ENCODE results near the gene XPO6. TPM values are rescaled to one million over a fixed set of nuclear protein-coding genes. Genes with fewer than 3 reads are reported as not detected.

Gene XPO6
- total RNA-seq, 1 donor from 2014 or later, result 128 TPM

DNA sequence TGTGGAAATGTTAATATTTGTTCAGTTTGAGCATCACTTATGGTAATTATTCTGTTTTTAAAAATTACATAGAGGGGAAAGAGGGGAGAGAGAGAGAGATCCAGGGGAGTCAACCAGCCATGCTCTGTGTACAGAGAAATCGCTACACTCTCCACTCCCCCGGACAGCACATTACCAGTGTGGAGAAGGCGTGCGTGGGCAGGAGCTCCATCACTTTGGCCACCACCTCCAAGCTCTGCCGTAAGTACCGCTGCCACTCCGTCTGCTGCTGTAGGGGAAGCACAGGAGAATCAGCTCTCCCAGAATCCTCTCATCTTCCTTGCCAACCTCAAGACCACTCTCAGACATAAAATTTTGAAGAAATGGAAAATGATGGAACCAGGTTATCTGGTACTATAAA is 78.1 kb downstream of the XPO6 start:
- peaks cover 63% of the 10 kb centered on the region for H3K36me3 Mint-ChIP-seq (ENCODE audit: unreplicated experiment)
- TF ChIP-seq, protein P1, sequence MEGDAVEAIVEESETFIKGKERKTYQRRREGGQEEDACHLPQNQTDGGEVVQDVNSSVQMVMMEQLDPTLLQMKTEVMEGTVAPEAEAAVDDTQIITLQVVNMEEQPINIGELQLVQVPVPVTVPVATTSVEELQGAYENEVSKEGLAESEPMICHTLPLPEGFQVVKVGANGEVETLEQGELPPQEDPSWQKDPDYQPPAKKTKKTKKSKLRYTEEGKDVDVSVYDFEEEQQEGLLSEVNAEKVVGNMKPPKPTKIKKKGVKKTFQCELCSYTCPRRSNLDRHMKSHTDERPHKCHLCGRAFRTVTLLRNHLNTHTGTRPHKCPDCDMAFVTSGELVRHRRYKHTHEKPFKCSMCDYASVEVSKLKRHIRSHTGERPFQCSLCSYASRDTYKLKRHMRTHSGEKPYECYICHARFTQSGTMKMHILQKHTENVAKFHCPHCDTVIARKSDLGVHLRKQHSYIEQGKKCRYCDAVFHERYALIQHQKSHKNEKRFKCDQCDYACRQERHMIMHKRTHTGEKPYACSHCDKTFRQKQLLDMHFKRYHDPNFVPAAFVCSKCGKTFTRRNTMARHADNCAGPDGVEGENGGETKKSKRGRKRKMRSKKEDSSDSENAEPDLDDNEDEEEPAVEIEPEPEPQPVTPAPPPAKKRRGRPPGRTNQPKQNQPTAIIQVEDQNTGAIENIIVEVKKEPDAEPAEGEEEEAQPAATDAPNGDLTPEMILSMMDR (IDR thresholded peaks at IDR 0.05), result no peak
- no peak for DNase-seq (ENCODE audit: extremely low spot score, unreplicated experiment)
- no peaks in the 10 kb centered on the region for H3K4me1 Mint-ChIP-seq (ENCODE audit: unreplicated experiment)
- H3K27me3 Mint-ChIP-seq (ENCODE audit: unreplicated experiment), result no peaks in the 10 kb centered on the region
- H3K4me3 Mint-ChIP-seq (ENCODE audit: unreplicated experiment), result no peak overlapping the region
- no peak overlapping the region for H3K27ac Mint-ChIP-seq (ENCODE audit: unreplicated experiment)
- no peaks in the 10 kb centered on the region for H3K9me3 Mint-ChIP-seq (ENCODE audit: unreplicated experiment)

DNA sequence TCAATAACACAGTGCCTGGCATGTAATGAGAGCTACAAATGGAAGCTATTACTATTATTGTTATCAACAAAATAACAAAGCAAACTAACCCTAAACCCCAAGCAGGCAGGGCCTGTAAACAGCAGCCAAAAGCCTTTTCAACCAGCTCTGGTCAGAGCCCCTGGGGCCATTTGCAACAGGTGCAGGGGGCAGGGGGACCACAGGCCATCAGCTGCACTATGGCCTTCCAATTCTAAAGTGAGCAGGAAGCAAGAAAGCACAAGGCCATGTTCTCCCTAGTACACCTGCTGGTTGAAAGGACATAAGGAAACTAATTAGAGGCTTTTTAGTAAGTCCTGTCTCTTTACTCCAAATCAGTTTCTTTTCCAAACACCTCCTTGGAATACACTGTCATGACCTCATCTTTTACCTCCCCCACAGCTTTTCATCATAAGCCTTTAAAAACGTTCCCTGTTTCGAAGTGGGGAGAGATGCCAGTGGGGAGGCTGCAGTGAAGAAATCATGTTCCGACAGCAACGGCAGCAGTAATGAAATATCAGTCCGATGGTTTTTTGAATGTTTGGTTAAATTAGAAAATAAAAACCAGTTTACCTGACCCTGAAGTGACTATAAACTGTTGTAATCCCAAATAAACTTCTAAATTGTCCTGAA is 79.9 kb downstream of the XPO6 start:
- TF ChIP-seq, protein P1 (IDR thresholded peaks at IDR 0.05), result no peak
- Mint-ChIP-seq H3K27me3 (ENCODE audit: unreplicated experiment) (no peaks in the 10 kb centered on the region), H3K4me1 (ENCODE audit: unreplicated experiment) (no peaks in the 10 kb centered on the region), H3K9me3 (ENCODE audit: unreplicated experiment) (no peaks in the 10 kb centered on the region), H3K27ac (ENCODE audit: unreplicated experiment) (no peak overlapping the region), H3K36me3 (ENCODE audit: unreplicated experiment) (peaks cover 67% of the 10 kb centered on the region), H3K4me3 (ENCODE audit: unreplicated experiment) (no peak overlapping the region)
- no peak for DNase-seq (ENCODE audit: extremely low spot score, unreplicated experiment)

GRCh38 chr16:28131181-28131580 is 80.6 kb downstream of the XPO6 start:
- Mint-ChIP-seq H3K4me3 (ENCODE audit: unreplicated experiment) (no peak overlapping the region), H3K9me3 (ENCODE audit: unreplicated experiment) (no peaks in the 10 kb centered on the region), H3K36me3 (ENCODE audit: unreplicated experiment) (peaks cover 67% of the 10 kb centered on the region), H3K27ac (ENCODE audit: unreplicated experiment) (peak overlapping the region; percentile 27), H3K4me1 (ENCODE audit: unreplicated experiment) (no peaks in the 10 kb centered on the region), H3K27me3 (ENCODE audit: unreplicated experiment) (no peaks in the 10 kb centered on the region)
- TF ChIP-seq, protein P1 (IDR thresholded peaks at IDR 0.05), result no peak
- DNase-seq (ENCODE audit: extremely low spot score, unreplicated experiment), result no peak

- Mint-ChIP-seq H3K27ac (ENCODE audit: unreplicated experiment) (peak overlapping the region; percentile 27), H3K36me3 (ENCODE audit: unreplicated experiment) (peaks cover 68% of the 10 kb centered on the region)
These were observed 81.4 kb downstream of the XPO6 start for GRCh38 chr16:28130099-28131088.

More at GRCh38 chr16:28130099-28131088, 81.4 kb downstream of the XPO6 start:
- Mint-ChIP-seq H3K4me3 (ENCODE audit: unreplicated experiment) (no peak overlapping the region), H3K4me1 (ENCODE audit: unreplicated experiment) (no peaks in the 10 kb centered on the region), H3K27me3 (ENCODE audit: unreplicated experiment) (no peaks in the 10 kb centered on the region), H3K9me3 (ENCODE audit: unreplicated experiment) (no peaks in the 10 kb centered on the region)
- DNase-seq (ENCODE audit: extremely low spot score, unreplicated experiment), result no peak
- TF ChIP-seq, protein P1 (IDR thresholded peaks at IDR 0.05), result no peak
